GM10266 (cell line): ENCODE measurements around the gene TNIK.

Experiments used
- DNase-seq: peaks from one replicate; pipeline ENCODE4 v3.0.0; 2012; ENCODE audit errors: extremely low spot score
- CTCF ChIP-seq: IDR thresholded peaks from 2 replicates; pipeline ENCODE4 v1.5.1; 2012; ENCODE audit warnings: mild to moderate bottlenecking, low read depth; ENCODE audit not compliant: control insufficient read depth, insufficient read depth; ENCODE audit errors: missing control alignments

The TNIK gene

GRCh38 chr3:171160325-171160724 is 299.9 kb downstream of the TNIK start:
- DNase-seq, result no peak
- no peak for TF ChIP-seq CTCF

- TF ChIP-seq CTCF, result no peak
- DNase-seq, result no peak
Measured at GRCh38 chr3:171159822-171160157, 300.4 kb downstream of the TNIK start.

- no peak for DNase-seq
- no peak for TF ChIP-seq CTCF
Measured at GRCh38 chr3:171159024-171159821, 301.0 kb downstream of the TNIK start.

GRCh38 chr3:171157980-171158379 is 302.2 kb downstream of the TNIK start:
- no peak for DNase-seq
- no peak for TF ChIP-seq CTCF

- TF ChIP-seq CTCF, result no peak
- DNase-seq, result no peak
Measured at GRCh38 chr3:171157286-171157685, 302.9 kb downstream of the TNIK start.

GRCh38 chr3:171156401-171157010 is 303.7 kb downstream of the TNIK start:
- TF ChIP-seq CTCF, result no peak
- no peak for DNase-seq

- DNase-seq, result no peak
- no peak for TF ChIP-seq CTCF
Measured at GRCh38 chr3:171155122-171155700, 305.0 kb downstream of the TNIK start.
